ENCODE data around the gene OR8G5.

OR8G5 gene

DNA sequence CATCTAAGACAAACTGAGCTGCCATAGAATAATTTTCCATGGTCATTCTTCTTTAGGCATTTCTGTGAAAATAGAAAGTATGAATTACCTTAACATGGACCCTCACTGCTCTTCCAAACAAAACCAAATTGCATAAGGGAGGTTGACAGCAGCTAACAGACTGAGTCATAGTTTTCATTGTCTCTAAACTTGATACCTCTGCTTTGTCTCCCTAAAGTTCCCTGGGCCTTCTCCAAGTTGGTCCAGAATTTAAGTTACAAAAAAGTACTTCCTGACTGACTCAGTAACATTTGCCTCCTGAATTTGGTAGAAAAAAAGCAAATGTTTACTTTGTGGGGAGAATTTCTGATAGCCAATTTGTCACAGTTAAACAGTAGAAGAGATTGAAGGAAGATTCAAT is 54.5 kb downstream of the OR8G5 start:
- no peaks in the 10 kb centered on the region for H3K27me3 Mint-ChIP-seq (ENCODE audit: low read depth)
- no peaks in the 10 kb centered on the region for H3K36me3 Mint-ChIP-seq (ENCODE audit: low read depth)
- no peaks in the 10 kb centered on the region for H3K4me1 Mint-ChIP-seq (ENCODE audit: low read depth)
- no peak for DNase-seq (ENCODE audit: low spot score)
- no peaks in the 10 kb centered on the region for H3K9me3 Mint-ChIP-seq
- H3K4me3 Mint-ChIP-seq = no peak overlapping the region
- no peak overlapping the region for H3K27ac Mint-ChIP-seq

GRCh38 chr11:124311269-124311668 is 55.1 kb downstream of the OR8G5 start:
- H3K4me3 Mint-ChIP-seq = no peak overlapping the region

DNA sequence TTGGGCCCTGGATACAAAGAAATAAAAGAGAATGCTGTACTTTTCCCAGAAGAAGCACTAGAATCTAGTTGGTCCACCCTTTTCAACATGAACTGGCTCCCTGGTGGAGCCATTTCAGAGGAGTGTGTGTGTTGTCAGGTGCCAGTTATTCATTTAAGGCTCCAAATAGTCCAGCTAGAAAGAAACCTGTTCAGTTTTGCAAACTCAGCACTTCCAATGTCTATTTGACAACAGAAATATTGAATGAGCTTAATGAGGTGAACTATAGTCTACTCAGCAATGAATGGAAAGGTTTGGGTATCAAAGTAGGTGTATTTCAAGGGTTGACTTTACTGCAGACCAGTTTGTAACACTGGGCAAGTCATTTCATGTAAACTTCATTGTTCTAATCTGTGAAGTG is 55.5 kb downstream of the OR8G5 start:
- no peaks in the 10 kb centered on the region for H3K36me3 Mint-ChIP-seq (ENCODE audit: low read depth)
- no peak overlapping the region for H3K27ac Mint-ChIP-seq
- no peak for DNase-seq (ENCODE audit: low spot score)
- H3K4me3 Mint-ChIP-seq = no peak overlapping the region
- no peaks in the 10 kb centered on the region for H3K4me1 Mint-ChIP-seq (ENCODE audit: low read depth)
- H3K27me3 Mint-ChIP-seq (ENCODE audit: low read depth) = no peaks in the 10 kb centered on the region
- no peaks in the 10 kb centered on the region for H3K9me3 Mint-ChIP-seq

More at GRCh38 chr11:124311269-124311668, 55.1 kb downstream of the OR8G5 start:
- no peak for DNase-seq (ENCODE audit: low spot score)
- Mint-ChIP-seq H3K9me3 (no peaks in the 10 kb centered on the region), H3K27ac (no peak overlapping the region), H3K27me3 (ENCODE audit: low read depth) (no peaks in the 10 kb centered on the region), H3K36me3 (ENCODE audit: low read depth) (no peaks in the 10 kb centered on the region), H3K4me1 (ENCODE audit: low read depth) (no peaks in the 10 kb centered on the region)

DNA sequence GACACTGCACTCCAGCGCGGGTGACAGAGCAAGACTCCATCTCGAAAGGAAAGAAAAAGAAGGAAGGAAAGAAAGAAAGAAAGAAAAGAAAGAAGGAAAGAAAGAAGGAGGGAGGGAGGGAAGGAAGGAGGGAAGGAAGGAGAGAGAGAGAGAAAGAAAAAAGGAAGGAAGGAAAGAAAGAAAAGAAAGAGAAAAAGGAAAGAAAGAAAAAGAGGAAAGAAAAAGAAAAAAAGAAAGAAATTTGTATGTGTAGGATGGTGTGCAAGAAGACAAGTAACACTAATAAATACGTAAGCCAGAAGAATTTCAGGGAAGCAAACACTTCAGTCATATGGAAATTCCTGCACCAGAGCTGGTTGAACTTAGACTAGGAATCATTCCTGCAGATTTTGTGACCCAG is 57.0 kb downstream of the OR8G5 start:
- DNase-seq (ENCODE audit: low spot score) = no peak
- no peaks in the 10 kb centered on the region for H3K4me1 Mint-ChIP-seq (ENCODE audit: low read depth)
- H3K36me3 Mint-ChIP-seq (ENCODE audit: low read depth) = no peaks in the 10 kb centered on the region
- H3K27ac Mint-ChIP-seq = no peak overlapping the region
- H3K27me3 Mint-ChIP-seq (ENCODE audit: low read depth) = no peaks in the 10 kb centered on the region
- no peak overlapping the region for H3K4me3 Mint-ChIP-seq
- H3K9me3 Mint-ChIP-seq = no peaks in the 10 kb centered on the region

GRCh38 chr11:124313849-124314248 is 57.7 kb downstream of the OR8G5 start, which contains the start of gene OR8D1:
Gene OR8D1 (minus strand): TSS chr11:124313949. CDS start chr11:124310766, 3,183 bp downstream.
- no peaks in the 10 kb centered on the region for H3K9me3 Mint-ChIP-seq
- no peak within 1 kb of the TSS for H3K27ac Mint-ChIP-seq
- H3K4me1 Mint-ChIP-seq (ENCODE audit: low read depth) = no peaks in the 10 kb centered on the region
- no peak within 1 kb of the TSS for H3K4me3 Mint-ChIP-seq
- no peaks in the 10 kb centered on the region for H3K36me3 Mint-ChIP-seq (ENCODE audit: low read depth)
- no peak for DNase-seq (ENCODE audit: low spot score)
- H3K27me3 Mint-ChIP-seq (ENCODE audit: low read depth) = no peaks in the 10 kb centered on the region

DNA sequence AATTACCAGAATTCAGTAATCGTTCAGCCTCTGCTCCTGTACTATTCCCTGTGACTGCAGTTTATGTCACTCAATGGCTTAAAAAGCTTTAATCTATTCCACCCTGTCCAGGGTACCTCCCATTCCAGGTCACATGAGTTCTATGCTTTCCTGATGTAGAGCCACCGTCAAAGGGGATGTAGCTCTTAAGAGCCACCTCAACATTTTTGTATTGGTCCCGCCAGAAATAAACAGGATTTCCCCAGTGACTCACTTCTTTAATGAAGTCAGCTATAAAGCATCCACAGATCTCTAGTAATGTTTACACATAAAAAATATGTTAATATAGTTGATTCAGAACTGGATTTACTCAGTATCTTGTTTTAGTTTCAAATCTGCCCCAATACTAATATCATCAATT is 58.9 kb downstream of the OR8G5 start:
- no peak for DNase-seq (ENCODE audit: low spot score)

More for the DNA sequence above, 58.9 kb downstream of the OR8G5 start:
- H3K9me3 Mint-ChIP-seq = no peaks in the 10 kb centered on the region
- no peaks in the 10 kb centered on the region for H3K4me1 Mint-ChIP-seq (ENCODE audit: low read depth)
- no peaks in the 10 kb centered on the region for H3K36me3 Mint-ChIP-seq (ENCODE audit: low read depth)
- no peak overlapping the region for H3K4me3 Mint-ChIP-seq
- H3K27ac Mint-ChIP-seq = no peak overlapping the region
- H3K27me3 Mint-ChIP-seq (ENCODE audit: low read depth) = no peaks in the 10 kb centered on the region

Data from T-helper 2 cell treated with Interferon-gamma antibody and Interleukin-4, amounts not matched to agents 5 μg/mL and 100 μg/mL, for 36 hours (primary cell).